ENCODE data around the gene ELAVL3.
"Not testable (repeated sequence)": the region's sequence is repeated elsewhere in the genome, so short reads cannot be mapped to it uniquely, and the experiment has no call there.

ELAVL3 gene

GRCh38 chr19:11406703-11407236 lies 74.1 kb downstream of the ELAVL3 start:
- not testable (repeated sequence) for DNase-seq (ENCODE audit: low read depth)

- no peak for DNase-seq (ENCODE audit: low read depth)
Measured at GRCh38 chr19:11405846-11406643, 74.8 kb downstream of the ELAVL3 start.

GRCh38 chr19:11404588-11405222 lies 76.1 kb downstream of the ELAVL3 start:
- no peak for DNase-seq (ENCODE audit: low read depth)

GRCh38 chr19:11401808-11402543 lies 78.9 kb downstream of the ELAVL3 start:
- no peak for DNase-seq (ENCODE audit: low read depth)
